ENCODE data around the gene EMILIN3.
A peak's percentile ranks its signal among the peaks of the same experiment; 100 is the strongest.

The EMILIN3 gene

DNA sequence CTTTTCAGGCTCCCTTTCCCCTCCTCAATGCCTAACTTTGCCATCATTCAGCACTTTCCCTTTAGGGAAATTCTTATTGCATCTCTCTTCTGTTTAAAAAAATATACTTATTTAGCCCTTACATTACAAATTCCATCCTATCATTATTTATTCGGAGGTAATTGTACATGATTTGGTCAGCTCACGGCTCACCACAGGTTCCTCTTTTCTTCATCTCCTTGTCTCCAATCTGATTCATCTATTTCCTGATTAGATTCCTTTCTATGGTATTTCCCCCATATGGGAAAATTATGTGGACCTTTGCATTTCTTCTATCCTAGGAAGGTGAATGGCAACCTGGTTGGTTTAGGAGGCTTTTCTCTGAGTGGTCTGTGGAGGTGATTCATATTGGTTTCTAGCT, 12.9 kb upstream of the EMILIN3 start:
- no peaks in the 10 kb centered on the region for H3K4me1 Mint-ChIP-seq
- H3K27ac Mint-ChIP-seq = no peak overlapping the region
- H3K4me3 Mint-ChIP-seq = no peak overlapping the region
- no peak for DNase-seq
- peaks cover 2 to 5% of the 10 kb centered on the region in 2 donors for H3K9me3 Mint-ChIP-seq
- no peaks in the 10 kb centered on the region for H3K36me3 Mint-ChIP-seq
- peaks cover 42 to 53% of the 10 kb centered on the region in 2 donors for H3K27me3 Mint-ChIP-seq
- no peak for ATAC-seq (replicated peaks)

DNA sequence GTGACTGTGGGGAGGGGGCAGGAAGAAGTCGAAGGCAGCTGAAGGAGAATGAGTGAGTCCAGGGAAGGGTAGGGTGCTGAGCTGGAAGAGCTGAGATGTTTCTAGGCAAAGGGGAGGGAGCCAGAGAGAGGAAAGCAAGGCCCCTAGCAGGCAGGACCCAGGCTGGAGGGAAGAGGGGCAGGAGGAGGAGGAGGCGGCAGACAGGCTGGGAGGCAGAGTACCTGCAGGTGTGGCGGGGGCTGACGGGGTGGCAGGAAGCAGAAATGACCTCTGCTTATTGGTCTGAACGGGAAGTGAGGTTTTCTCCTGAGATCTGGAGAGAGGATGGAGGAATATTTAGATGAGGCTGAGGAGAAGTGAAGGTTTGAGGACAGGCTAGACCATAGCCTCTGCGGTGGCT, 10.7 kb upstream of the EMILIN3 start:
- H3K9me3 Mint-ChIP-seq = peaks cover 5% of the 10 kb centered on the region in 2 donors
- H3K4me1 Mint-ChIP-seq = no peaks in the 10 kb centered on the region
- DNase-seq = no peak
- H3K27me3 Mint-ChIP-seq = peaks cover 56 to 76% of the 10 kb centered on the region in 2 donors
- H3K36me3 Mint-ChIP-seq = peaks cover 0 to 5% of the 10 kb centered on the region in 2 donors
- H3K4me3 Mint-ChIP-seq = no peak overlapping the region
- no peak for ATAC-seq (replicated peaks)
- peak overlapping the region; percentile 59 for H3K27ac Mint-ChIP-seq

DNA sequence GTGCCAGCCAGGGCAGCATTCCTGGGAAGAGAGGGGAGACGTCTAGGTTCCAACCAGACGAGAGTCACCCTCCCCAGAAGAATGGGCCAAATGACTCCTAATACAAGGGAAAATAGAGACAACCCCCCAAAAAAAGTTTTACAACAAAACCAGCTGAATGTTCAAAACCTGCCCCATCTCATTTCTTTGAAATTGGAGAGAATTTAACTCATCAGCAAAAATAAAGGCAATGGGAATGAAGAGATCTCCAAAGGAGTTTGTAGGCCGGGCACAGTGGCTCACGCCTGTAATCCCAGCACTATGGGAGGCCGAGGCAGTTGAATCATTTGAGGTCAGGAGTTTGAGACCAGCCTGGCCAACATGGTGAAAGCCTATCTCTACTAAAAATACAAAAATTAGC, 9.7 kb upstream of the EMILIN3 start:
- Mint-ChIP-seq H3K27ac (no peak overlapping the region), H3K4me1 (no peaks in the 10 kb centered on the region), H3K27me3 (peaks cover 57 to 81% of the 10 kb centered on the region in 2 donors), H3K36me3 (peaks cover 0 to 6% of the 10 kb centered on the region in 2 donors), H3K9me3 (peaks cover 5 to 7% of the 10 kb centered on the region in 2 donors), H3K4me3 (no peak overlapping the region)
- ATAC-seq (replicated peaks) (no peak), DNase-seq (no peak)

DNA sequence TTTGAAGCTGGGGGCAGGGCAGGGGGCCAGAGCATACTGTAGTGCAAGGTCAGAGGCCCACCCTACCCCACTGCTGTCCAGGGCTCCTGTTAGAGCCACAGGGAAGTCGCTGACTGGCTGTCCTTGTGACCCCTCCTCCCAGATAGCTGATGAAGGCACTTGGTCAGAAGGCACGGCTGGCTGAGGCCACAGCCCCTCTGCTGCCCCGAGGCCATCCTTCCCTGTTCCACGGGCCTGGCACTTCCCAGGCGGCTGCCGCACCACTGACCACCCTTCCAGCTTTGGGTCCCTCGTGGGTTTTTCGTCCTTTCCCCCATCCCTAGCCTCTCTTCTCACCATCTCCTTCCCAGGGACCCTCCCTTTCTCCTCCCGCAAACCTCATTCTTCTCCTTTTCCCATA, 9.2 kb upstream of the EMILIN3 start:
- peaks cover 58 to 81% of the 10 kb centered on the region in 2 donors for H3K27me3 Mint-ChIP-seq
- no peak overlapping the region for H3K27ac Mint-ChIP-seq
- ATAC-seq (replicated peaks) (no peak), DNase-seq (no peak)
- H3K4me3 Mint-ChIP-seq = no peak overlapping the region
- H3K4me1 Mint-ChIP-seq = no peaks in the 10 kb centered on the region
- H3K36me3 Mint-ChIP-seq = peaks cover 0 to 10% of the 10 kb centered on the region in 2 donors
- peaks cover 8 to 11% of the 10 kb centered on the region in 2 donors for H3K9me3 Mint-ChIP-seq

GRCh38 chr20:41373931-41374920, 7.6 kb upstream of the EMILIN3 start:
- Mint-ChIP-seq H3K27ac (no peak overlapping the region), H3K4me3 (no peak overlapping the region), H3K27me3 (peaks cover 62 to 67% of the 10 kb centered on the region in 2 donors), H3K9me3 (peaks cover 8 to 11% of the 10 kb centered on the region in 2 donors), H3K36me3 (peaks cover 0 to 10% of the 10 kb centered on the region in 2 donors), H3K4me1 (peaks cover 0 to 2% of the 10 kb centered on the region in 2 donors)
- no peak for DNase-seq
- peak in 1 of 2 donors; percentile 29 for ATAC-seq (replicated peaks)

GRCh38 chr20:41373251-41373783, 6.7 kb upstream of the EMILIN3 start:
- peaks cover 0 to 2% of the 10 kb centered on the region in 2 donors for H3K4me1 Mint-ChIP-seq
- no peak for DNase-seq
- H3K27me3 Mint-ChIP-seq = peaks cover 66 to 70% of the 10 kb centered on the region in 2 donors
- no peak overlapping the region for H3K4me3 Mint-ChIP-seq
- H3K36me3 Mint-ChIP-seq = peaks cover 0 to 10% of the 10 kb centered on the region in 2 donors
- no peak for ATAC-seq (replicated peaks)
- no peak overlapping the region for H3K27ac Mint-ChIP-seq
- H3K9me3 Mint-ChIP-seq = peaks cover 8 to 11% of the 10 kb centered on the region in 2 donors

DNA sequence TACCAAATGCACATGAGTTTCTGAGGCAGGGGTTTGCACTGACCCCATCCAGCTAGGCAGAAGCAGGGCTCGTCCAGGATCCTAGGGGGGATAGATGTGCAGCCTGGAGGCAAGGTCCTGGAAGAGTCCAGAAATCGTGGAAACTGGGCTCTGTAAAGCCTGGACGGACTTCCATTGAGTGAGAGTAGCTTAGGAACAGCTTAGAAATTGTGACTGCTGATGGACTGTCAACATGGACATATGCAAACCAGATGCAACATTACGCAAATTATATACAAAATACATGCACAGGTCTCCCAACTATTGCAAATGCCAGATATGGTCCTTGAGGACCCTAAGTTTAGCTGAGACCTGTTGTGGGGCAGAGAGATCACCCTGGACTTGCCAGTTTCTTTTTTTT, 4.8 kb upstream of the EMILIN3 start:
- H3K27me3 Mint-ChIP-seq = peaks cover 68 to 70% of the 10 kb centered on the region in 2 donors
- no peak for ATAC-seq (replicated peaks)
- no peak overlapping the region for H3K4me3 Mint-ChIP-seq
- peaks cover 6 to 7% of the 10 kb centered on the region in 2 donors for H3K4me1 Mint-ChIP-seq
- H3K27ac Mint-ChIP-seq = no peak overlapping the region
- peaks cover 8 to 11% of the 10 kb centered on the region in 2 donors for H3K9me3 Mint-ChIP-seq
- peaks cover 0 to 10% of the 10 kb centered on the region in 2 donors for H3K36me3 Mint-ChIP-seq
- no peak for DNase-seq

DNA sequence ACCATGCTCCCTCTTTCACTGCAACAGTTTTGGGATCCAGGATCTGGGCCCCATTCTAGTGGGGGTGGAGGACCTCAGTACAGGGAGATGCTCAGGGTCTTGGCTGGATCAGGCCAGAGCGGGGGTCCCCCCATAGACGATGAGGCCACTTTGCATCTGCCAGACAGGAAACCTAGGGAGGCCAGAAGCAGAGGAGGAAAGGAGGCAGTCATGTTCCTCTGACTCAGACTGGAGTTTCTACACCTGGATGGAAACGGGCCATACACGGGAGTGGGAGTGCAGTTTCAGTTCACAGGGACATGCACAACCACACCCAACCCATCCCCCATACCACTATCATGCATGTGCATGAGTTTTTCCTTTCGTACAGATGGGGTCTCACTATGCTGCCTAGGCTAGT, 3.6 kb upstream of the EMILIN3 start:
- peaks cover 61 to 64% of the 10 kb centered on the region in 2 donors for H3K27me3 Mint-ChIP-seq

GRCh38 chr20:41369673-41370072, 3.1 kb upstream of the EMILIN3 start:
- ATAC-seq (replicated peaks) = peak; percentile 60 to 70
- no peak overlapping the region for H3K27ac Mint-ChIP-seq
- H3K4me1 Mint-ChIP-seq = peaks cover 7 to 8% of the 10 kb centered on the region in 2 donors
- H3K9me3 Mint-ChIP-seq = peaks cover 8 to 11% of the 10 kb centered on the region in 2 donors
- DNase-seq = no peak
- H3K36me3 Mint-ChIP-seq = peaks cover 0 to 10% of the 10 kb centered on the region in 2 donors
- peaks cover 64 to 65% of the 10 kb centered on the region in 2 donors for H3K27me3 Mint-ChIP-seq
- H3K4me3 Mint-ChIP-seq = no peak overlapping the region

More for the DNA sequence above, 3.6 kb upstream of the EMILIN3 start:
- Mint-ChIP-seq H3K36me3 (peaks cover 0 to 10% of the 10 kb centered on the region in 2 donors), H3K4me3 (no peak overlapping the region), H3K9me3 (peaks cover 8 to 11% of the 10 kb centered on the region in 2 donors), H3K27ac (no peak overlapping the region), H3K4me1 (peaks cover 7 to 8% of the 10 kb centered on the region in 2 donors)
- DNase-seq (no peak), ATAC-seq (replicated peaks) (peak in 1 of 2 donors; percentile 18)

DNA sequence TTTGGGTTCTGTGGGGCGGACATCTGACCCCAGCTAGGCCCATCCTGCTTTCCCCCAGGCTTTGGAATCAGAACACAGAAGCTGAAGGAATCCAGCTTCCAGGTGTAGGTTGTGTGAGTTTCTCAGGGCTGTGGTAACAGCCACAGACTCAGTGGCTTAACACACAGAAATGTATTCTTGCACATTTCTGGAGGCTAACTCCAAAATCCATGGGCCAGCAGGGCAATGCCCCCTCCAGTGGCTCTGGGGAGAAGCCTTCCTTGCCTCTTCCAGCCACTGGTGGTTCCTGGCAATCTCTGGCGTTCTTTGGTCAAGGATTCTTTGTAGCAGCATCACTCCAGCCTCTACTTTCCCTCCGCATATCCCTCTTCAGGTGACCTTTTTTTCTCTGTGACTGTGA, 1.3 kb upstream of the EMILIN3 start:
- peaks cover 7 to 8% of the 10 kb centered on the region in 2 donors for H3K4me1 Mint-ChIP-seq
- no peak overlapping the region for H3K4me3 Mint-ChIP-seq
- peaks cover 57% of the 10 kb centered on the region in 2 donors for H3K27me3 Mint-ChIP-seq
- H3K9me3 Mint-ChIP-seq = peaks cover 6 to 9% of the 10 kb centered on the region in 2 donors
- H3K27ac Mint-ChIP-seq = no peak overlapping the region
- peaks cover 0 to 9% of the 10 kb centered on the region in 2 donors for H3K36me3 Mint-ChIP-seq
- DNase-seq (no peak), ATAC-seq (replicated peaks) (no peak)

DNA sequence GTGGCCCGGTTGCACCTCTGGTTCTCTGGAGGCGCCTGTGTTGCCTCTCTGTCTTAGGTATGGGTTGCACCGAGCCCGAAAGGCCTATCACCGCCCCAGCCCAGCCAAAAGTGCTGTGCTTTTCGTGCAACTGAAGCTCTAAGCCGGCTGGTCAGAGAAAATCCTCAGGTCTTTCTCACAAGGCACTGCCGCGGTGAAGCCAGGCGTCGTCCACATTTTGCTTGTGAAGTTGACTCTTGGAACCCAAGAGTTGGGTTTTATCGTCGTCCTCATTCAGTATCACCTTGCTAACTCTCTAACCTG, 726 bp upstream of the EMILIN3 start:
- peaks cover 0 to 5% of the 10 kb centered on the region in 2 donors for H3K36me3 Mint-ChIP-seq
- peaks cover 51 to 53% of the 10 kb centered on the region in 2 donors for H3K27me3 Mint-ChIP-seq
- ATAC-seq (replicated peaks) (no peak), DNase-seq (no peak)
- H3K4me1 Mint-ChIP-seq = peaks cover 7 to 8% of the 10 kb centered on the region in 2 donors
- H3K9me3 Mint-ChIP-seq = peaks cover 4 to 6% of the 10 kb centered on the region in 2 donors
- no peak overlapping the region for H3K27ac Mint-ChIP-seq
- H3K4me3 Mint-ChIP-seq = peak overlapping the region in 1 of 2 donors; percentile 8

DNA sequence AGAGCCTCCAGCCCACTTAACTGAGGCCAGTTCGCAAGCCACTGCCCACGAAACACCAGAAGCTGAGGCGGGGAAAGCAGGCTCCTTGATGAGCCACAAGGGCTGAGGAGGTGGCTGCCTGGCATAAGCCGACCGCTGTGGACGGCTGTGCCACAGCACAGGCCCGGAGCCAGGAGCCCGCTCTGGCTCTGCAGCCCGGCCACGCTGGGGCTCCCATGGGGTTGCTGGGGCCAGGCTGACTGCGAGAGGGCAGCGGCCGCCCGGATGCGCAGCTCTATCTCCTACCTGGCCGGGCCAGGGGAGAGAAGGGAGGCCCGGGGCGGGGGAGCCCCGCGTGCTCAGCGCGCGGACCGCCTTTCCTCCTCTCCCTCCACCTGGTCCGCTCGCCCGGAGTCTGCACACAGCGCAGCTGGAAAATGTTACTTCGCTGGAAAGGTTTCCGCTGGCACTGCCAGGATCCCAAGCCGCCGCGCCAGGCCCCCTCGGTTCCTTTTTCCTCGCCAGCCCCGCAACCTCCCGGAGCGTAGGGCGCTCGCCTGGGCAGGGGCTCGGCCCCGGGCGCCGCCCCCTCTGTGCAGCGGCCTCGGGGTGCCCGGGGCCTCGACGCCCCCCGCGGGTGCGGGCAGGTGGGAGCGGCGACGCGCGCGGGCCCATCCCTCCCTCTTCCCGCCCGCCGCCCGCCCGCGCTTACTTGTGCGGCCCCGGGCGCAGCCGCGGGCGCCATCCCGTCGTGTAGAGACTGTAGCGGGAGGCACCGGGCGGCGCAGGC, 657 bp downstream of the EMILIN3 start:
- H3K4me3 Mint-ChIP-seq = no peak overlapping the region
- peaks cover 0 to under 1% of the 10 kb centered on the region in 2 donors for H3K36me3 Mint-ChIP-seq
- peaks cover 0 to under 1% of the 10 kb centered on the region in 2 donors for H3K9me3 Mint-ChIP-seq
- DNase-seq (no peak), ATAC-seq (replicated peaks) (no peak)
- H3K27me3 Mint-ChIP-seq = peaks cover 42 to 49% of the 10 kb centered on the region in 2 donors
- H3K4me1 Mint-ChIP-seq = peaks cover 7 to 8% of the 10 kb centered on the region in 2 donors
- no peak overlapping the region for H3K27ac Mint-ChIP-seq

DNA sequence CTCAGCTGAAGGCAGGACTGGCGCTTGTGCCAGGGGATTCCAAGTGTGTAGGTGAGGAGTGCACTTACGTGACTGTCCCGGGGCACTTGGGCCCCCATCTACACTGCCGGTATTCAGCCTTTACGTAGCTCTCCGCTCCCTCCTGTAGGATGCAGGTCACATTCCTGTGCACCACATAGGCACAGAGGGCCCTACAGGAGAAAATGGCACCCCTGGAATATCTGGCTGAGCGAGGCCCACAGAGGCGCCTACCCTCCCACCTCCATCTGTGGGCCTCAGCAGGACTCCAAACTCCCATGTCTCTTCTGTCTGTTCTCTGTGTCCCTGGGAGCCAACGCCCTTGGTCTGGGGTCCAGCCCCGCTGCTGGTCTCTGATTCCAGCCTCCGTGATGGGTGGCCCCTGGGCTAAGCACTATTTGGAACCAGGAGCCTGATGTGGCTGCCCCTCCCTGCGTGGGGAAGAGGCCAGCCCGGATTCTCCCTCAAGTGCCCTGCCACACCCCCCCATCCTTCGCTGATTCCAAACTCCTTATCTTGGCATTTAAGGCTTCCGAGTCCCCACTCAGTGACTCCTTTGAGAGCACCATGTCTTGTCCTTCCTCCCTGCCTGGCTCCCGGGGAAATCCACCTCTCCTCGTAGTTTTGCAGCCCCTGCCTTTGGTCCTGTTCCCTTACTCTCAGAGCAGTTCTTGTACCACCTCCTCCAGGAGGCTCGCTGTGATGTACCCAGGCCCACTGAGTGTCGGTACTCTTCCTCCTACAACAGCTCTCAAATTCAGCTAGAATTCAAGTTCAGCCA, 1.5 kb downstream of the EMILIN3 start:
- H3K36me3 Mint-ChIP-seq = no peaks in the 10 kb centered on the region
- H3K9me3 Mint-ChIP-seq = no peaks in the 10 kb centered on the region
- ATAC-seq (replicated peaks) = no peak
- no peak overlapping the region for H3K4me3 Mint-ChIP-seq
- peak overlapping the region; percentile 39 for H3K27ac Mint-ChIP-seq
- peaks cover 41 to 48% of the 10 kb centered on the region in 2 donors for H3K27me3 Mint-ChIP-seq
- DNase-seq = no peak
- peaks cover 7 to 8% of the 10 kb centered on the region in 2 donors for H3K4me1 Mint-ChIP-seq

Measured in stimulated activated naive B cell treated with anti-CD40 and anti-IgM and Interleukin-4, amounts not matched to agents 10 μg/mL and 1 μg/mL and 100 μg/mL, for 72 hours (primary cell).